ENCODE results near the gene PAPSS2. TPM values are rescaled to one million over a fixed set of nuclear protein-coding genes. Genes with fewer than 3 reads are reported as not detected.
"Not testable (repeated sequence)": the region's sequence is repeated elsewhere in the genome, so short reads cannot be mapped to it uniquely, and the experiment has no call there.

Gene PAPSS2
- total RNA-seq, 1 donor, result 81.8 TPM

DNA sequence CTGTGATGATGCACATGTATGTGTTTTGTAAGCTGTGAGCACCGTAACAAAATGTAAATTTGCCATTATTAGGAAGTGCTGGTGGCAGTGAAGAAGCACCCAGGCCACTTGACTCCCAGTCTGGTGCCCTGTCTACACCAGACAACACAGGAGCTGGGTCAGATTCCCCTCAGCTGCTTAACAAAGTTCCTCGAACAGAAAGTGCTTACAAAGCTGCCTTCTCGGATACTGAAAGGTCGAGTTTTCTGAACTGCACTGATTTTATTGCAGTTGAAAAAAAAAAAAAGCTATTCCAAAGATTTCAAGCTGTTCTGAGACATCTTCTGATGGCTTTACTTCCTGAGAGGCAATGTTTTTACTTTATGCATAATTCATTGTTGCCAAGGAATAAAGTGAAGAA lies 87.2 kb downstream of the PAPSS2 start:
- no peak overlapping the region for H2AFZ ChIP-seq (ENCODE audit: low read length)
- H3K27me3 ChIP-seq (ENCODE audit: insufficient read depth, low read length), result no peaks in the 10 kb centered on the region
- no peaks in the 10 kb centered on the region for H3K9me3 ChIP-seq (ENCODE audit: low read depth, low read length)
- peaks cover 62% of the 10 kb centered on the region for H3K36me3 ChIP-seq (ENCODE audit: insufficient read depth, low read length)
- peaks cover 2% of the 10 kb centered on the region for H4K20me1 ChIP-seq (ENCODE audit: insufficient read depth, low read length)
- H3K27ac ChIP-seq (ENCODE audit: low read depth, low read length), result no peak overlapping the region
- H3K4me3 ChIP-seq (ENCODE audit: insufficient read depth, low read length), result no peak overlapping the region
- TF ChIP-seq, protein P1, sequence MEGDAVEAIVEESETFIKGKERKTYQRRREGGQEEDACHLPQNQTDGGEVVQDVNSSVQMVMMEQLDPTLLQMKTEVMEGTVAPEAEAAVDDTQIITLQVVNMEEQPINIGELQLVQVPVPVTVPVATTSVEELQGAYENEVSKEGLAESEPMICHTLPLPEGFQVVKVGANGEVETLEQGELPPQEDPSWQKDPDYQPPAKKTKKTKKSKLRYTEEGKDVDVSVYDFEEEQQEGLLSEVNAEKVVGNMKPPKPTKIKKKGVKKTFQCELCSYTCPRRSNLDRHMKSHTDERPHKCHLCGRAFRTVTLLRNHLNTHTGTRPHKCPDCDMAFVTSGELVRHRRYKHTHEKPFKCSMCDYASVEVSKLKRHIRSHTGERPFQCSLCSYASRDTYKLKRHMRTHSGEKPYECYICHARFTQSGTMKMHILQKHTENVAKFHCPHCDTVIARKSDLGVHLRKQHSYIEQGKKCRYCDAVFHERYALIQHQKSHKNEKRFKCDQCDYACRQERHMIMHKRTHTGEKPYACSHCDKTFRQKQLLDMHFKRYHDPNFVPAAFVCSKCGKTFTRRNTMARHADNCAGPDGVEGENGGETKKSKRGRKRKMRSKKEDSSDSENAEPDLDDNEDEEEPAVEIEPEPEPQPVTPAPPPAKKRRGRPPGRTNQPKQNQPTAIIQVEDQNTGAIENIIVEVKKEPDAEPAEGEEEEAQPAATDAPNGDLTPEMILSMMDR (IDR thresholded peaks at IDR 0.05; ENCODE audit: extremely low read depth, low read depth, low read length), result no peak
- no peaks in the 10 kb centered on the region for H3K79me2 ChIP-seq (ENCODE audit: insufficient read depth, low read length)
- no peak for DNase-seq (ENCODE audit: insufficient read length, low spot score, missing footprints)
- no peak overlapping the region for H3K4me2 ChIP-seq (ENCODE audit: insufficient read depth, low read length)
- H3K4me1 ChIP-seq (ENCODE audit: insufficient read depth, low read length), result peaks cover 3% of the 10 kb centered on the region

DNA sequence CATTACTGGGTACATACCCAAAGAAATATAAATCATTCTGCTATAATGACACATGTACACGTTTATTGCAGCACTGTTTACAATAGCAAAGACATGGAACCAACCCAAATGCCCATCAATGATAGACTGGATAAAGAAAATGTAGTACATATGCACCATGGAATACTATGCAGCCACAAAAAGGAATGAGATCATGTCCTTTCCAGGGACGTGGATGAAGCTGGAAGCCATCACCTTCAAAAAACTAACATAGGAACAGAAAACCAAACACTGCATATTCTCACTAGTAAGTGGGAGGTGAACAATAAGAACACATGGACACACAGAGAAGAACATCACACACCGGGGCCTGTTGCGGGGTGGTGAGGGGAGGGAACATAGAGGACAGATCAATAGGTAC lies 88.6 kb downstream of the PAPSS2 start:
- H2AFZ ChIP-seq (ENCODE audit: low read length); H3K79me2 ChIP-seq (ENCODE audit: insufficient read depth, low read length); H4K20me1 ChIP-seq (ENCODE audit: insufficient read depth, low read length); DNase-seq (ENCODE audit: insufficient read length, low spot score, missing footprints); H3K9me3 ChIP-seq (ENCODE audit: low read depth, low read length); H3K27me3 ChIP-seq (ENCODE audit: insufficient read depth, low read length); H3K4me1 ChIP-seq (ENCODE audit: insufficient read depth, low read length); H3K27ac ChIP-seq (ENCODE audit: low read depth, low read length); H3K4me2 ChIP-seq (ENCODE audit: insufficient read depth, low read length); H3K4me3 ChIP-seq (ENCODE audit: insufficient read depth, low read length): not testable (repeated sequence)
- peaks cover 54% of the 10 kb centered on the region for H3K36me3 ChIP-seq (ENCODE audit: insufficient read depth, low read length)

DNA sequence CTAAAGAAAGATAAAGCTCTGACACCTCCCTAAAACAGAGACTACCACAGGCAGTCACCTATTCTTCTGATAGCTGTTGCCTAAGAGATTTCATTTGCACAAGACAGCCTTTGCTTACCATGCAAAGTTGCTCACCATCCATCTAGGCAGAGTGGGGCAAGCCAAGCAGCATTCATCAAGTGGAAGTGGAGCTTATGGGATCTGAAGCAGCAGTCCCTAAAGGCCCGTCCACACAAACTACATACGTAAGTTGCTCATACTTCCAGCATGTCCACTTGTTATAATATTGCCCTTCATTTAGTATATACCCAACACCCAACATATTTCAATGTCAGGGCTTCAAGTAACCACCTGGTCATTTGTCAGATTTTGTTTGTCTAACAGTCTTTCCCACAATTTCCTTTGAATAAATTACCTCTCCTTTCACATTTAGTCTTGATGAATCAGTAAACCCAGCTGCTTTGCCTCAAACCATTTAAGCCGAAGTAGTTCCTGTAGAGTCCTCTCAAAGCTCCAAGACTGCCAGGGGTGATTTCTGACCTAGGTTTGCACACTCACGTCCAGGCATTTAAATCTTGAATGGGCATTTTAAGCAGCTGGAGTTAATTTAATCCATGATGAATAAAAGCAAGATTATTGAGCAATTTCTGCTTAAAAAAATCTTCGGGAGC lies 90.5 kb downstream of the PAPSS2 start:
- no peak for DNase-seq (ENCODE audit: insufficient read length, low spot score, missing footprints)
- H3K4me1 ChIP-seq (ENCODE audit: insufficient read depth, low read length), result peaks cover 7% of the 10 kb centered on the region
- H3K4me3 ChIP-seq (ENCODE audit: insufficient read depth, low read length), result no peak overlapping the region
- peaks cover 36% of the 10 kb centered on the region for H3K36me3 ChIP-seq (ENCODE audit: insufficient read depth, low read length)
- H3K27me3 ChIP-seq (ENCODE audit: insufficient read depth, low read length), result no peaks in the 10 kb centered on the region
- peak overlapping the region; percentile 1 for H3K27ac ChIP-seq (ENCODE audit: low read depth, low read length)
- no peaks in the 10 kb centered on the region for H3K79me2 ChIP-seq (ENCODE audit: insufficient read depth, low read length)
- H3K4me2 ChIP-seq (ENCODE audit: insufficient read depth, low read length), result no peak overlapping the region
- TF ChIP-seq, protein P1 (IDR thresholded peaks at IDR 0.05; ENCODE audit: extremely low read depth, low read depth, low read length), result no peak
- H3K9me3 ChIP-seq (ENCODE audit: low read depth, low read length), result no peaks in the 10 kb centered on the region
- no peak overlapping the region for H2AFZ ChIP-seq (ENCODE audit: low read length)
- peaks cover 2% of the 10 kb centered on the region for H4K20me1 ChIP-seq (ENCODE audit: insufficient read depth, low read length)

DNA sequence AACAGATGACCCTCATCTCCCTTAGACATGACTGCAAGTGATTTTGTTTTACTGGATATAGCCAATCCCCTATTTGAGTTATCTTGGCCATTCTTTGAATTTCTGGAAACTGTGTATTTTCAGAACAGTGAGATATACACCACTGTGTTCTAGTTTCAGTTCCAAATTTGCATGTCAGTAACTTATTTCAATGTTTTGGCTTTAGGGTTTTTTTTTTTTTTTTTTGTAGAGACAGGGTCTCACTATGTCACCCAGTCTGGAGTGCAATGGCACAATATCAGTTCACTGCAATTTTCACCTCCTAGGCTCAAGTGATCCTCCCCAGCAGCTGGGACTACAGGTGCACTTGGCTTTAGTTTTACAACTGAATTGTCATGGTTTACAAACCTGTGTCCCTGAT lies 91.1 kb downstream of the PAPSS2 start:
- Histone ChIP-seq H3K79me2 (ENCODE audit: insufficient read depth, low read length) (no peaks in the 10 kb centered on the region), H3K27ac (ENCODE audit: low read depth, low read length) (no peak overlapping the region), H3K9me3 (ENCODE audit: low read depth, low read length) (no peaks in the 10 kb centered on the region), H2AFZ (ENCODE audit: low read length) (no peak overlapping the region), H3K4me1 (ENCODE audit: insufficient read depth, low read length) (peaks cover 7% of the 10 kb centered on the region), H3K27me3 (ENCODE audit: insufficient read depth, low read length) (no peaks in the 10 kb centered on the region), H4K20me1 (ENCODE audit: insufficient read depth, low read length) (peaks cover 2% of the 10 kb centered on the region), H3K4me3 (ENCODE audit: insufficient read depth, low read length) (no peak overlapping the region), H3K36me3 (ENCODE audit: insufficient read depth, low read length) (peaks cover 32% of the 10 kb centered on the region), H3K4me2 (ENCODE audit: insufficient read depth, low read length) (no peak overlapping the region)
- DNase-seq (ENCODE audit: insufficient read length, low spot score, missing footprints), result no peak
- TF ChIP-seq, protein P1 (IDR thresholded peaks at IDR 0.05; ENCODE audit: extremely low read depth, low read depth, low read length), result no peak
